Measurements from ENCODE around the gene MORN1. TPM values are rescaled to one million over a fixed set of nuclear protein-coding genes. Genes with fewer than 3 reads are reported as not detected.
A peak's percentile ranks its signal among the peaks of the same experiment; 100 is the strongest.

The MORN1 gene
- total RNA-seq, 1 donor from 2014 or later: 11.8 TPM

GRCh38 chr1:2304921-2305681 is 86.3 kb downstream of the MORN1 start:
- Histone ChIP-seq H3K36me3 (peaks cover 0 to 64% of the 10 kb centered on the region in 2 donors), H3K9me3 (no peaks in the 10 kb centered on the region), H3K4me1 (peaks cover 33% of the 10 kb centered on the region)

GRCh38 chr1:2304282-2304681 is 87.1 kb downstream of the MORN1 start:
- H3K27me3 ChIP-seq: no peaks in the 10 kb centered on the region
- H3K27ac ChIP-seq: no peak overlapping the region
- peaks cover 40% of the 10 kb centered on the region for H3K4me1 ChIP-seq
- intact Hi-C loops (cut with DNase I): no loop called here
- TF ChIP-seq CTCF (IDR thresholded peaks at IDR 0.05): no peak
- TF ChIP-seq POLR2A (IDR thresholded peaks at IDR 0.05): no peak
- TF ChIP-seq POLR2AphosphoS5 (IDR thresholded peaks at IDR 0.05; ENCODE audit: insufficient read depth in 1 of 2, low read depth in 1 of 2): no peak
- no peak overlapping the region for H3K4me3 ChIP-seq
- no peaks in the 10 kb centered on the region for H3K9me3 ChIP-seq
- DNase-seq (ENCODE audit: extremely low spot score in 2 of 2): no peak
- peaks cover 0 to 63% of the 10 kb centered on the region in 2 donors for H3K36me3 ChIP-seq

More at GRCh38 chr1:2304921-2305681, 86.3 kb downstream of the MORN1 start:
- DNase-seq (ENCODE audit: extremely low spot score in 2 of 2): no peak
- intact Hi-C loops (cut with DNase I): no loop called here
- Histone ChIP-seq H3K27me3 (no peaks in the 10 kb centered on the region), H3K27ac (no peak overlapping the region), H3K4me3 (no peak overlapping the region)
- no peak for TF ChIP-seq POLR2AphosphoS5 (IDR thresholded peaks at IDR 0.05; ENCODE audit: insufficient read depth in 1 of 2, low read depth in 1 of 2)
- no peak for TF ChIP-seq POLR2A (IDR thresholded peaks at IDR 0.05)
- TF ChIP-seq CTCF (IDR thresholded peaks at IDR 0.05): no peak

- Histone ChIP-seq H3K27me3 (no peaks in the 10 kb centered on the region), H3K27ac (no peak overlapping the region), H3K36me3 (peaks cover 0 to 58% of the 10 kb centered on the region in 2 donors), H3K4me3 (no peak overlapping the region), H3K9me3 (no peaks in the 10 kb centered on the region), H3K4me1 (peaks cover 45% of the 10 kb centered on the region)
- no peak for DNase-seq (ENCODE audit: extremely low spot score in 2 of 2)
- intact Hi-C loops (cut with DNase I): no loop called here
- TF ChIP-seq CTCF (IDR thresholded peaks at IDR 0.05) (no peak), POLR2A (IDR thresholded peaks at IDR 0.05) (no peak)
Measured at GRCh38 chr1:2303781-2304180, 87.6 kb downstream of the MORN1 start.

GRCh38 chr1:2303016-2303775 is 88.2 kb downstream of the MORN1 start:
- Histone ChIP-seq H3K27me3 (no peaks in the 10 kb centered on the region), H3K9me3 (no peaks in the 10 kb centered on the region), H3K4me1 (peaks cover 51% of the 10 kb centered on the region), H3K36me3 (peaks cover 0 to 52% of the 10 kb centered on the region in 2 donors), H3K4me3 (no peak overlapping the region), H3K27ac (no peak overlapping the region)
- DNase-seq (ENCODE audit: extremely low spot score in 2 of 2): no peak
- intact Hi-C loops (cut with DNase I): no loop called here
- TF ChIP-seq POLR2A (IDR thresholded peaks at IDR 0.05) (no peak), POLR2AphosphoS5 (IDR thresholded peaks at IDR 0.05; ENCODE audit: insufficient read depth in 1 of 2, low read depth in 1 of 2) (peak in 1 of 2 donors; percentile 14)

GRCh38 chr1:2302292-2302925 is 88.9 kb downstream of the MORN1 start:
- no peak for TF ChIP-seq POLR2AphosphoS5 (IDR thresholded peaks at IDR 0.05; ENCODE audit: insufficient read depth in 1 of 2, low read depth in 1 of 2)
- TF ChIP-seq CTCF (IDR thresholded peaks at IDR 0.05): no peak
- TF ChIP-seq POLR2A (IDR thresholded peaks at IDR 0.05): no peak
- Histone ChIP-seq H3K27ac (no peak overlapping the region), H3K4me1 (peaks cover 57% of the 10 kb centered on the region), H3K36me3 (peaks cover 0 to 44% of the 10 kb centered on the region in 2 donors), H3K27me3 (no peaks in the 10 kb centered on the region), H3K9me3 (no peaks in the 10 kb centered on the region), H3K4me3 (no peak overlapping the region)
- DNase-seq (ENCODE audit: extremely low spot score in 2 of 2): no peak
- intact Hi-C loops (cut with DNase I): no loop called here
